Measurements from ENCODE around the gene SMIM1.

- TF ChIP-seq POLR2A (IDR thresholded peaks at IDR 0.05; ENCODE audit: low read length) (no peak), JUN (IDR thresholded peaks at IDR 0.05) (no peak), MAX (IDR thresholded peaks at IDR 0.05) (no peak), HMGXB4 (CRISPR knock-in tag; IDR thresholded peaks at IDR 0.05; ENCODE audit: borderline replicate concordance) (no peak), MAFK (IDR thresholded peaks at IDR 0.05; ENCODE audit: partially characterized antibody) (no peak)
- TF ChIP-seq, protein P1, sequence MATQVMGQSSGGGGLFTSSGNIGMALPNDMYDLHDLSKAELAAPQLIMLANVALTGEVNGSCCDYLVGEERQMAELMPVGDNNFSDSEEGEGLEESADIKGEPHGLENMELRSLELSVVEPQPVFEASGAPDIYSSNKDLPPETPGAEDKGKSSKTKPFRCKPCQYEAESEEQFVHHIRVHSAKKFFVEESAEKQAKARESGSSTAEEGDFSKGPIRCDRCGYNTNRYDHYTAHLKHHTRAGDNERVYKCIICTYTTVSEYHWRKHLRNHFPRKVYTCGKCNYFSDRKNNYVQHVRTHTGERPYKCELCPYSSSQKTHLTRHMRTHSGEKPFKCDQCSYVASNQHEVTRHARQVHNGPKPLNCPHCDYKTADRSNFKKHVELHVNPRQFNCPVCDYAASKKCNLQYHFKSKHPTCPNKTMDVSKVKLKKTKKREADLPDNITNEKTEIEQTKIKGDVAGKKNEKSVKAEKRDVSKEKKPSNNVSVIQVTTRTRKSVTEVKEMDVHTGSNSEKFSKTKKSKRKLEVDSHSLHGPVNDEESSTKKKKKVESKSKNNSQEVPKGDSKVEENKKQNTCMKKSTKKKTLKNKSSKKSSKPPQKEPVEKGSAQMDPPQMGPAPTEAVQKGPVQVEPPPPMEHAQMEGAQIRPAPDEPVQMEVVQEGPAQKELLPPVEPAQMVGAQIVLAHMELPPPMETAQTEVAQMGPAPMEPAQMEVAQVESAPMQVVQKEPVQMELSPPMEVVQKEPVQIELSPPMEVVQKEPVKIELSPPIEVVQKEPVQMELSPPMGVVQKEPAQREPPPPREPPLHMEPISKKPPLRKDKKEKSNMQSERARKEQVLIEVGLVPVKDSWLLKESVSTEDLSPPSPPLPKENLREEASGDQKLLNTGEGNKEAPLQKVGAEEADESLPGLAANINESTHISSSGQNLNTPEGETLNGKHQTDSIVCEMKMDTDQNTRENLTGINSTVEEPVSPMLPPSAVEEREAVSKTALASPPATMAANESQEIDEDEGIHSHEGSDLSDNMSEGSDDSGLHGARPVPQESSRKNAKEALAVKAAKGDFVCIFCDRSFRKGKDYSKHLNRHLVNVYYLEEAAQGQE (IDR thresholded peaks at IDR 0.05) = no peak
These were observed 12.8 kb upstream of the SMIM1 start for GRCh38 chr1:3759796-3760195.
